ENCODE data around the gene YTHDC1.

Gene YTHDC1

DNA sequence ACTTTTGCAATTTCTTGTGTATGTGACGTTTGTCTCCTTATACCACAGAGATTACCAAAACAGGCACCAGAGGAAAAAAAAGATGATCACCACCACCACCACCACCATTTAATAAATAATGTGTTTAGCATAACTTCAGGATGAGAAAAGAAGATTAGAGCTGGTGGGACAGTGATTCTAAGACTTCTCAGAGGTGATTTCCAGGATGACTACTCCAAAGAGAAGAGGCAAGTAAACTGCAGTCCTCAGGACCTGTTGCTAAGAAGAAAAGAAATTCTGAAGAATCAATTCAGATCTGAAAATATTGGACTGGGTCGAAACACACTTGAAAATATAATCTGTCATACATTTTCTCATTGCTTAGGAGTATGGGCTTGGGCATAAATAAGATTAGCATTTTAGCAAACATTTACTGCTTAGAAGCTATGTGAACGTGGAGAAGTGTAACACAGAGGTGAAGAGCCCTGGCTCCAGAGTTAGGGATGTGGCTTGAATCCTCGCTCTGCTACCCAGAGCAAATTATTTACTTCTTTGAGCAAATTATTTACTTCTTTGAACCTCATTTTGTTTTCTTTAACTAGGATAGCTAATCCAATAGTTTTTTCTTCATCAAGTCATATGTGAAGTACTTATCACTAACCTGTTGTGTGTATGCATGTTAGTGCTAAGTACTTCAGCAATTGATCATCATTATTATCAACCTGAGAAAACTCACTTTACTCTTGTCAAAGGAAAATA, 10.5 kb upstream of the YTHDC1 start:
- DNase-seq (ENCODE audit: low spot score): no peak
- in situ Hi-C loops (cut with MboI; ENCODE audit: low pct_unique_long_range_greater_than_20kb, low sequenced_read_pairs, unreplicated experiment): no loop called here
- TF ChIP-seq, protein P1, sequence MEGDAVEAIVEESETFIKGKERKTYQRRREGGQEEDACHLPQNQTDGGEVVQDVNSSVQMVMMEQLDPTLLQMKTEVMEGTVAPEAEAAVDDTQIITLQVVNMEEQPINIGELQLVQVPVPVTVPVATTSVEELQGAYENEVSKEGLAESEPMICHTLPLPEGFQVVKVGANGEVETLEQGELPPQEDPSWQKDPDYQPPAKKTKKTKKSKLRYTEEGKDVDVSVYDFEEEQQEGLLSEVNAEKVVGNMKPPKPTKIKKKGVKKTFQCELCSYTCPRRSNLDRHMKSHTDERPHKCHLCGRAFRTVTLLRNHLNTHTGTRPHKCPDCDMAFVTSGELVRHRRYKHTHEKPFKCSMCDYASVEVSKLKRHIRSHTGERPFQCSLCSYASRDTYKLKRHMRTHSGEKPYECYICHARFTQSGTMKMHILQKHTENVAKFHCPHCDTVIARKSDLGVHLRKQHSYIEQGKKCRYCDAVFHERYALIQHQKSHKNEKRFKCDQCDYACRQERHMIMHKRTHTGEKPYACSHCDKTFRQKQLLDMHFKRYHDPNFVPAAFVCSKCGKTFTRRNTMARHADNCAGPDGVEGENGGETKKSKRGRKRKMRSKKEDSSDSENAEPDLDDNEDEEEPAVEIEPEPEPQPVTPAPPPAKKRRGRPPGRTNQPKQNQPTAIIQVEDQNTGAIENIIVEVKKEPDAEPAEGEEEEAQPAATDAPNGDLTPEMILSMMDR (IDR thresholded peaks at IDR 0.05; ENCODE audit: extremely low read depth, insufficient read depth, missing control alignments): no peak

DNA sequence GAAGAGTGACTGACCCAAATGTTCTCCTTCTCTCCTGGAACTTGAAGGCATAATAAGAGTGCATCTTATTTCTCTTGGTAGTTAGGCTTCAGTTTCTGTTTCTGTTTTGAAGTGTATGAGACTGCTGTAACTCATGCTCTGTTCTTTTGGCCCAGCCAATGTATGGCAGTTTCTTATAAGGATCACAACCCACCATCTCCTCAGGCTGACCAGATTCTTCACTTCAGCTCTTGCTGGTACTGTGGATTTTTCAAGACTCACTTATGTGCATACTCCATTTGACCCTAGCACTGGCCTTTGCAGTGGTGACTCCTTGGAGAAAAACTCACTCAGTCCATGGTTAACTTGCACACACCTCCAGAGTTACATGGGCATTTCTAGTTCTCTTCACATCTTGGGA, 9.6 kb upstream of the YTHDC1 start:
- in situ Hi-C loops (cut with MboI; ENCODE audit: low pct_unique_long_range_greater_than_20kb, low sequenced_read_pairs, unreplicated experiment): no loop called here
- TF ChIP-seq, protein P1 (IDR thresholded peaks at IDR 0.05; ENCODE audit: extremely low read depth, insufficient read depth, missing control alignments): no peak
- DNase-seq (ENCODE audit: low spot score): no peak

DNA sequence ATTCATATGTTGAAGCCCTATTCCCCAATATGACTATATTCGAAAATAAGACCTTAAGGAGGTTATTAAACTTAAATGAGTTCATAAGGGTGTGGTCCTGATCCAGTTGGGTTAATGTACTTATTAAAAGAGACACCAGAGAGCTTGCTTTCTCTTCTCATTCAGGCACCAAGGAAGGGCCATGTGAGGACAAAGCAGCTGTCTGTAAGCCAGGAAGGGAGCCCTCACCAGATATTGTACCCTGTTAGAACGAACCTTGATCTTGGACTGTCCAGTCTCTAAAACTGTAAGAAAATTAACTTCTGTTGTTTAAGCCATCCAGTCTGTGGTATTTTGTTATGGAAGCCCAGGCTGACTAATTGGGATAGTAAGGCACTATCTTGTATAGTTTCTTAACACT, 9.1 kb upstream of the YTHDC1 start:
- no peak for DNase-seq (ENCODE audit: low spot score)
- TF ChIP-seq, protein P1 (IDR thresholded peaks at IDR 0.05; ENCODE audit: extremely low read depth, insufficient read depth, missing control alignments): no peak
- in situ Hi-C loops (cut with MboI; ENCODE audit: low pct_unique_long_range_greater_than_20kb, low sequenced_read_pairs, unreplicated experiment): no loop called here

DNA sequence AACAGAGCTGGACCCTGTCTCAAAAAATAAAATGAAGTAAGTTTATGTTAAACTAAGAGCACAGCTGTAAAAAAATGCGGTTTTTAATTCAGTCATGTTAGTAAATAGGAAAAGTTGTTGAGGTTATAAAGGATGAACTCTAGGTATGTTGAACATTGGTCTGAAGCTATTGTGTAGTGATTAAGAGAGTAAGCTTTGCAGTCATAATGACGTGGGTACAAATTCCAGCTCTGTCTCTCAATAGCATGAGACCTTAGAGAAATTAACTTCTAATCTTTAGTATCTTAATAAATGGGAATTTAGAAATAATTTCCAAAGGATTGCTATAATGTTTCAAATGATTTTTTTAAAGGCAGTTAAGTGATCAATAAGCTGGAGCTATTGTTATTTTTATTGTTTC, 2.9 kb upstream of the YTHDC1 start:
- in situ Hi-C loops (cut with MboI; ENCODE audit: low pct_unique_long_range_greater_than_20kb, low sequenced_read_pairs, unreplicated experiment): no loop called here
- no peak for DNase-seq (ENCODE audit: low spot score)
- TF ChIP-seq, protein P1 (IDR thresholded peaks at IDR 0.05; ENCODE audit: extremely low read depth, insufficient read depth, missing control alignments): no peak

DNA sequence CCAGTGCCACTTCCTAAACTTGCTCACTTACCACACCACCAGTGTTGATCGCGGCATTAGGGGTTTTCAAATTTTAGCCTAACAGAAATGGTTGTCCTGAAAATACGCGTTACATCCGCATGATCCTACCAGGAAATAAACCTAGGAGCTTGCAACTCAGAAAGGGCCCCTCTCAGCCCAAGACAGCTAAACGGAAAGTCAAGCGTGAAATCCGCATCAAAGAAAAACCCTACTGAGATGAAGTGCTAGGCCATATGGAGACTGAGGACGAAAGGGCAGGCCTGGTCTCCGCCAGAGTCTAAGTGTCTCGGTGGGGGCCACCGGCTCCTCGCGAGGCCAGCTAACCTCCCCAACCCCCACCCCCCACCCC, 626 bp downstream of the YTHDC1 start:
- in situ Hi-C loops (cut with MboI; ENCODE audit: low pct_unique_long_range_greater_than_20kb, low sequenced_read_pairs, unreplicated experiment): no loop called here
- TF ChIP-seq, protein P1 (IDR thresholded peaks at IDR 0.05; ENCODE audit: extremely low read depth, insufficient read depth, missing control alignments): no peak
- peak; percentile 37 for DNase-seq (ENCODE audit: low spot score)

DNA sequence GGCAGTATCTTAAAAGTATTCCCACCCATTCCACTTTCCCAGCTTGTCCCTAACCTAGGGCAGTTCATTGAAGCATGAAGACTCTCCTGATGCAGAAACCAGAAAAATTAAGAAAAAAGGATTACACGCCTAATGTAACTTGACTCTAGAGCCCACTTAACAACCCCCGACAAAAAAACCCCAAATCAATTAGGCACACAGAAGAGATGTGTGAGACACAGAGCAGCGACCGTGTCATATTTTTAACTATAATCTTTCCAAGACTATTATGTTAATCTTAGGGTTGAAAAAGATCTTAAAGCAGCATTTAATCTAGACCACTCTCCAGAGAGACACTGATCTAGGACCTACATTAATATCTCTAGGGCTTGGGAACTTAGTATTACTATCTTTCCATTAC, 1.3 kb downstream of the YTHDC1 start:
- in situ Hi-C loops (cut with MboI; ENCODE audit: low pct_unique_long_range_greater_than_20kb, low sequenced_read_pairs, unreplicated experiment): no loop called here
- DNase-seq (ENCODE audit: low spot score): no peak
- TF ChIP-seq, protein P1 (IDR thresholded peaks at IDR 0.05; ENCODE audit: extremely low read depth, insufficient read depth, missing control alignments): no peak
